ENCODE data around the gene TMEM190.
"Not testable (repeated sequence)": the region's sequence is repeated elsewhere in the genome, so short reads cannot be mapped to it uniquely, and the experiment has no call there.

The TMEM190 gene

GRCh38 chr19:55391702-55392615 lies 15.3 kb downstream of the TMEM190 start:
- no peak for DNase-seq

GRCh38 chr19:55392820-55393761 lies 16.5 kb downstream of the TMEM190 start:
- no peak for DNase-seq

- DNase-seq: no peak
Measured at GRCh38 chr19:55398200-55398925, 21.7 kb downstream of the TMEM190 start.

GRCh38 chr19:55400281-55401087 lies 23.9 kb downstream of the TMEM190 start:
- DNase-seq: no peak

- not testable (repeated sequence) for DNase-seq
Measured at GRCh38 chr19:55401390-55401789, 24.8 kb downstream of the TMEM190 start.

- DNase-seq: no peak
Measured at GRCh38 chr19:55402509-55402908, 25.9 kb downstream of the TMEM190 start.

- no peak for DNase-seq
Measured at GRCh38 chr19:55405638-55406037, 29.0 kb downstream of the TMEM190 start.

- no peak for DNase-seq
Measured at GRCh38 chr19:55406091-55406825, 29.6 kb downstream of the TMEM190 start.

GRCh38 chr19:55406826-55407549 lies 30.4 kb downstream of the TMEM190 start:
- DNase-seq: no peak

GRCh38 chr19:55407550-55407799 lies 30.8 kb downstream of the TMEM190 start, which contains the start of gene UBE2S:
Gene UBE2S, minus strand, starts transcription at chr19:55407788. Its CDS starts 199 bp downstream, at chr19:55407589.
- DNase-seq: not testable (repeated sequence)

- peak; percentile 87 for DNase-seq
Measured at GRCh38 chr19:55407800-55408532, 31.3 kb downstream of the TMEM190 start.

- no peak for DNase-seq
Measured at GRCh38 chr19:55408533-55408872, 31.9 kb downstream of the TMEM190 start.

- DNase-seq: not testable (repeated sequence)
Measured at GRCh38 chr19:55409179-55409578, 32.6 kb downstream of the TMEM190 start.

- DNase-seq: no peak
Measured at GRCh38 chr19:55410168-55410567, 33.5 kb downstream of the TMEM190 start.

GRCh38 chr19:55418185-55418584 lies 41.6 kb downstream of the TMEM190 start:
- DNase-seq: no peak

- DNase-seq: no peak
Measured at GRCh38 chr19:55419103-55419502, 42.5 kb downstream of the TMEM190 start.

GRCh38 chr19:55419624-55420236 lies 43.1 kb downstream of the TMEM190 start:
- DNase-seq: no peak

- not testable (repeated sequence) for DNase-seq
Measured at GRCh38 chr19:55421281-55421680, 44.7 kb downstream of the TMEM190 start.

GRCh38 chr19:55423225-55424005 lies 46.8 kb downstream of the TMEM190 start:
- DNase-seq: no peak
